NCI-H2107 (cell line): ENCODE data around the gene METTL24.

Experiments
- DNase-seq: peaks from one replicate; lab custom pipeline; 2025; lab: John Stamatoyannopoulos, UW

METTL24 gene

GRCh38 chr6:110357664-110358552 is at the start of gene METTL24:
METTL24 (minus strand) TSS chr6:110358349; CDS start chr6:110358272, 77 bp downstream.
- DNase-seq = no peak

GRCh38 chr6:110404607-110405006 is 46.5 kb upstream of the METTL24 start:
- no peak for DNase-seq

GRCh38 chr6:110401585-110402176 is 43.5 kb upstream of the METTL24 start:
- DNase-seq = no peak

- no peak for DNase-seq
Observed at GRCh38 chr6:110400208-110400607, 42.1 kb upstream of the METTL24 start.

GRCh38 chr6:110399219-110400071 is 41.3 kb upstream of the METTL24 start:
- DNase-seq = no peak

GRCh38 chr6:110398778-110399177 is 40.6 kb upstream of the METTL24 start:
- DNase-seq = no peak

- DNase-seq = no peak
Observed at GRCh38 chr6:110395221-110395620, 37.1 kb upstream of the METTL24 start.

- no peak for DNase-seq
Observed at GRCh38 chr6:110394409-110394808, 36.3 kb upstream of the METTL24 start.

- DNase-seq = no peak
Observed at GRCh38 chr6:110392727-110393126, 34.6 kb upstream of the METTL24 start.

GRCh38 chr6:110390404-110390803 is 32.3 kb upstream of the METTL24 start:
- DNase-seq = no peak

GRCh38 chr6:110389689-110390382 is 31.7 kb upstream of the METTL24 start:
- DNase-seq = no peak

- DNase-seq = no peak
Observed at GRCh38 chr6:110387986-110388385, 29.8 kb upstream of the METTL24 start.

GRCh38 chr6:110385458-110385863 is 27.3 kb upstream of the METTL24 start:
- no peak for DNase-seq

- DNase-seq = no peak
Observed at GRCh38 chr6:110378552-110378951, 20.4 kb upstream of the METTL24 start.

GRCh38 chr6:110369066-110369465 is 10.9 kb upstream of the METTL24 start:
- no peak for DNase-seq

GRCh38 chr6:110368284-110368683 is 10.1 kb upstream of the METTL24 start:
- DNase-seq = no peak

- no peak for DNase-seq
Observed at GRCh38 chr6:110367825-110368224, 9.7 kb upstream of the METTL24 start.

GRCh38 chr6:110366975-110367374 is 8.8 kb upstream of the METTL24 start:
- DNase-seq = no peak

GRCh38 chr6:110366256-110366655 is 8.1 kb upstream of the METTL24 start:
- no peak for DNase-seq

- DNase-seq = no peak
Observed at GRCh38 chr6:110364364-110365105, 6.4 kb upstream of the METTL24 start.

- no peak for DNase-seq
Observed at GRCh38 chr6:110363748-110364147, 5.6 kb upstream of the METTL24 start.
